H1 (cell line): ENCODE measurements around the gene CALR. TPM values are rescaled to one million over a fixed set of nuclear protein-coding genes. Genes with fewer than 3 reads are reported as not detected.

ENCODE experiments used
- CTCF ChIA-PET: fragments of 300-600 bp; sonication (Branson Sonifier 250); formaldehyde crosslinking; loops from one replicate; lab custom pipeline; 2021; ENCODE audit not compliant: partially characterized antibody; lab: Charles Lee
- POLR2A ChIA-PET: fragments of 300-600 bp; sonication (Branson Sonifier 250); formaldehyde crosslinking; loops from one replicate; lab custom pipeline; 2021; ENCODE audit warnings: inconsistent platforms; ENCODE audit not compliant: partially characterized antibody; lab: Charles Lee
- DNase-seq, 2 experiments: peaks; one replicate each; pipeline versions ENCODE4 v3.0.0 to v3.0.0-alpha.2; 2010 to 2022; ENCODE audit warnings: low spot score in 2 of 2, low read depth in 1 of 2, mixed read lengths in 1 of 2
- FAIRE-seq: peaks from 2 replicates; lab custom pipeline; 2011; peaks lifted over from hg19 to GRCh38; lab: Jason Lieb, UNC
- H2AFZ ChIP-seq: 2 replicates; pipeline ENCODE4 v1.8.1; 2012; ENCODE audit warnings: low read length, inconsistent platforms
- H2AK5ac ChIP-seq: 2 replicates; pipeline ENCODE4 v1.6.1; 2013; ENCODE audit warnings: low read depth, low read length
- H2BK120ac ChIP-seq: replicated peaks from 2 replicates; pipeline ENCODE3; 2013; ENCODE audit warnings: low read depth, low read length, inconsistent platforms
- H2BK12ac ChIP-seq: 2 replicates; pipeline ENCODE4 v1.6.1; 2013; ENCODE audit warnings: low read depth, low read length
- H2BK15ac ChIP-seq: 2 replicates; pipeline ENCODE4 v1.6.1; 2013; ENCODE audit warnings: low read length
- H2BK20ac ChIP-seq: 2 replicates; pipeline ENCODE4 v1.6.1; 2013; ENCODE audit warnings: low read length
- H2BK5ac ChIP-seq: 2 replicates; pipeline ENCODE4 v1.6.1; 2013; ENCODE audit warnings: low read depth, low read length
- H3K14ac ChIP-seq: 2 replicates; pipeline ENCODE4 v1.6.1; 2013; ENCODE audit warnings: inconsistent platforms; ENCODE audit not compliant: insufficient read length
- H3K18ac ChIP-seq: 2 replicates; pipeline ENCODE4 v1.6.1; 2013; ENCODE audit warnings: low read length; ENCODE audit errors: extremely low read depth
- H3K23ac ChIP-seq: 2 replicates; pipeline ENCODE4 v1.6.1; 2013; ENCODE audit warnings: inconsistent platforms; ENCODE audit not compliant: insufficient read length
- H3K23me2 ChIP-seq: 2 replicates; pipeline ENCODE4 v1.6.1; 2013; ENCODE audit warnings: low read depth, low read length
- H3K27ac ChIP-seq: 2 replicates; pipeline ENCODE4 v1.6.1; 2011; ENCODE audit warnings: low read depth, low read length, inconsistent platforms
- H3K27me3 ChIP-seq, 4 experiments: replicated peaks in 1 of 4; 1 replicate in 1 of 4; 2 replicates in 3 of 4; pipeline versions ENCODE4 v1.6.1 to v1.8.1; 2011 to 2013; ENCODE audit warnings: low read length in 3 of 4, mild to moderate bottlenecking in 3 of 4, inconsistent platforms in 2 of 4, mixed read lengths in 2 of 4, moderate library complexity in 1 of 4; ENCODE audit not compliant: control insufficient read depth in 3 of 4, insufficient read depth in 3 of 4; ENCODE audit errors: extremely low read depth in 1 of 4
- H3K36me3 ChIP-seq, 4 experiments: 2 replicates each; pipeline versions ENCODE4 v1.6.1 to v1.8.1; 2011 to 2013; ENCODE audit warnings: mild to moderate bottlenecking in 4 of 4, low read length in 3 of 4, moderate library complexity in 2 of 4, control low read depth in 1 of 4, inconsistent platforms in 1 of 4; ENCODE audit not compliant: insufficient read depth in 4 of 4, control insufficient read depth in 2 of 4
- H3K4ac ChIP-seq: replicated peaks from 2 replicates; pipeline ENCODE3; 2013; ENCODE audit warnings: low read length, low read depth, mixed read lengths, inconsistent platforms; ENCODE audit not compliant: insufficient read length
- H3K4me1 ChIP-seq, 4 experiments: replicated peaks in 1 of 4; 1 replicate in 1 of 4; 2 replicates in 3 of 4; pipeline versions ENCODE4 v1.6.1 to v1.8.1; 2011 to 2013; ENCODE audit warnings: low read length in 3 of 4, inconsistent platforms in 2 of 4, mixed read lengths in 1 of 4; ENCODE audit not compliant: insufficient read depth in 4 of 4, control insufficient read depth in 3 of 4
- H3K4me2 ChIP-seq, 2 experiments: 2 replicates each; pipeline versions ENCODE4 v1.6.1 to v1.8.1; 2011 to 2013; ENCODE audit warnings: low read depth in 2 of 2, low read length in 2 of 2, control low read depth in 1 of 2, inconsistent platforms in 1 of 2, mild to moderate bottlenecking in 1 of 2; ENCODE audit not compliant: insufficient read depth in 1 of 2
- H3K4me3 ChIP-seq, 4 experiments: fragments of 200-600, 300-600 bp in 1 of 4; sonication (generic), shearing (Covaris generic), sonication (Bioruptor Twin) in 1 of 4; 2 replicates each; pipeline versions ENCODE4 v1.5.1 to v1.8.1; 2011 to 2016; ENCODE audit warnings: low read length in 4 of 4, low read depth in 3 of 4, control low read depth in 2 of 4, inconsistent platforms in 2 of 4, mild to moderate bottlenecking in 2 of 4, mixed read lengths in 1 of 4, moderate library complexity in 1 of 4; ENCODE audit not compliant: insufficient read depth in 2 of 4; ENCODE audit errors: extremely low read depth in 1 of 4
- H3K56ac ChIP-seq: replicated peaks from 2 replicates; pipeline ENCODE3; 2013; ENCODE audit warnings: low read depth, mild to moderate bottlenecking, mixed read lengths, low read length, inconsistent platforms; ENCODE audit not compliant: insufficient read length
- H3K79me1 ChIP-seq: 2 replicates; pipeline ENCODE4 v1.6.1; 2013; ENCODE audit warnings: low read depth, low read length, control low read depth
- H3K79me2 ChIP-seq, 2 experiments: 2 replicates each; pipeline versions ENCODE4 v1.6.1 to v1.8.1; 2012 to 2013; ENCODE audit warnings: low read length in 2 of 2, mild to moderate bottlenecking in 2 of 2, inconsistent platforms in 1 of 2; ENCODE audit not compliant: insufficient read depth in 2 of 2, control insufficient read depth in 1 of 2
- H3K9ac ChIP-seq, 4 experiments: replicated peaks in 1 of 4; 1 replicate in 1 of 4; 2 replicates in 3 of 4; pipeline versions ENCODE4 v1.6.1 to v1.8.1; 2011 to 2013; ENCODE audit warnings: low read depth in 3 of 4, low read length in 3 of 4, control low read depth in 2 of 4, mild to moderate bottlenecking in 2 of 4, moderate library complexity in 2 of 4, inconsistent platforms in 1 of 4; ENCODE audit errors: extremely low read depth in 1 of 4
- H3K9me3 ChIP-seq, 2 experiments: 2 replicates each; pipeline versions ENCODE4 v1.6.1 to v1.8.1; 2012 to 2013; ENCODE audit warnings: mild to moderate bottlenecking in 2 of 2, moderate library complexity in 2 of 2, control low read depth in 1 of 2, inconsistent platforms in 1 of 2, low read depth in 1 of 2, low read length in 1 of 2, mixed read lengths in 1 of 2; ENCODE audit not compliant: insufficient read depth in 2 of 2
- H4K20me1 ChIP-seq, 2 experiments: replicated peaks in 1 of 2; 2 replicates each; pipeline versions ENCODE3 to v1.8.1; 2011 to 2013; ENCODE audit warnings: inconsistent platforms in 2 of 2, low read length in 2 of 2, mild to moderate bottlenecking in 1 of 2; ENCODE audit not compliant: insufficient read depth in 2 of 2, control insufficient read depth in 1 of 2
- H4K5ac ChIP-seq: 2 replicates; pipeline ENCODE4 v1.6.1; 2013; ENCODE audit warnings: low read length, low read depth, mixed read lengths, inconsistent platforms; ENCODE audit not compliant: insufficient read length
- H4K8ac ChIP-seq: 2 replicates; pipeline ENCODE4 v1.8.0; 2013; ENCODE audit warnings: mild to moderate bottlenecking, moderate library complexity, low read length, inconsistent platforms; ENCODE audit not compliant: insufficient read depth; ENCODE audit errors: extremely low read depth
- H4K91ac ChIP-seq: replicated peaks from 2 replicates; pipeline ENCODE3; 2013; ENCODE audit warnings: low read length, mixed read lengths, inconsistent platforms; ENCODE audit not compliant: insufficient read length
- WGBS, 2 experiments: shearing (Covaris generic) in 1 of 2; methylation state at CpG; one replicate each; pipeline versions ENCODE4 v1.1.6 to v1.1.7; 2013 to 2015; ENCODE audit warnings: low lambda C conversion rate in 2 of 2, mixed read lengths in 2 of 2, inconsistent platforms in 1 of 2, low coverage in 1 of 2, missing lambda C conversion rate in 1 of 2; ENCODE audit not compliant: insufficient replicate concordance in 2 of 2, insufficient coverage in 1 of 2, insufficient read length in 1 of 2; ENCODE audit errors: extremely low coverage in 1 of 2, missing lambda C conversion rate in 1 of 2; 5-methylcytosine and 5-hydroxymethylcytosine counted together
- polyA plus RNA-seq, 7 experiments: library from polyadenylated mRNA; depleted of rRNA in 3 of 7; stranded (reverse) in 5 of 7; unstranded in 2 of 7; fragments of >200 nt in 5 of 7; fragments of 200-250 nt in 2 of 7; gene quantifications; 1 replicate in 5 of 7; 2 replicates in 1 of 7; 4 replicates in 1 of 7; pipeline versions ENCODE4 v1.2.1 to v1.2.3, GENCODE V29; 2011 to 2013; ENCODE audit warnings: missing spikeins in 2 of 7, mixed read lengths in 2 of 7
- total RNA-seq: library from RNA; stranded (reverse); fragmentation: NEBNext Ultra II Directional; extraction: Animal tissue kit (Norgen Biotek cat#: 25700); gene quantifications from 2 replicates; pipeline ENCODE4 v1.2.1, GENCODE V29; 2021

The CALR gene
- total and polyA plus RNA-seq, 2 of the 8 experiments (the other 6 are each of a cell fraction or from before 2014, with no cell fraction given), result 591 to 1,155 TPM

DNA sequence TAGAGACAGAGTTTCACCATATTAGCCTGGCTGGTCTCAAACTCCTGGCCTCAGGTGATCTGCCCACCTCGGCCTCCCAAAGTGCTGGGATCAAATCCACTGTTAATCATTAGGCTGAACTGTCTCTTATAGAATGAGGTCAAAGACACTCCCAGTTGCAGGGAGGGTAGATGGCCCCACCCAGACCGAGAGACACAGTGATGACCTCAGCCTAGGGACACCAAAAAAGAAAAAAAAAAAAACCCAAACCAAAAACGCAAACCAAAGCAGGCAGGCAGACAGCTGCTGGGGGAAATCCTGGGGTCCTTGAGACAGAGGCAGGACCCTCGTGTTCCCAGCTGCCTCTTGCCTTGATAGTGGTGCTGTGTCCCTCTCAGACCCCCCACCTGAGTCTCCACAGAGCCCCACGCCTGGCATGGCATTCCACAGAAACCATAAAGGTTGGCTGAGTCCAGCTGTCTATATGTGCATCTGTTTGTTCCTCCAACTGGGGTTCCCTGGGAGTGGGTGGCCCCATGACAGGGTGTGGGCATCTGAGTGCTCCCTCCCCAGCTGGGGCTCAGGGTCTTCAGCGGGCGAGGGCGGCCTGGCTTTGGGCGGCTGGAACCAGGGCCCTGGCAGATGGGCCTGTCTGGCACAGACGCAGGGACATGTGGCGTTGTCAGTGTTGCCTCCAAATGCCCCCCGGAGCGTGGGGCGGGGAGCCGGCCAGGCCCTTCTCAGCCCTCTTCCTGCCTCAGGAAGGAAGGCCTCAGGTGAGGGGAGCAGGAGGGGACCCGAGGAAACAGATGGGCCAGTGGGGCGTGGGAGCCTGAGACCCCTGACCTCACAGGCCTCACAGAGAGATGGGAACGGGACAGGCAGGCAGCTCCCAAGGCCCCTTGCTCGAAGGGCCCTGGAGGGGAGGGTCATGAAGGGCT, 36.2 kb downstream of the CALR start:
- Histone ChIP-seq H4K91ac (no peak overlapping the region), H3K18ac (no peak overlapping the region), H3K79me2 (no peaks in the 10 kb centered on the region), H3K4me2 (no peak overlapping the region), H3K56ac (no peak overlapping the region), H3K4me3 (no peak overlapping the region), H3K23me2 (no peaks in the 10 kb centered on the region), H3K4ac (no peak overlapping the region), H3K27ac (no peak overlapping the region), H2AK5ac (no peak overlapping the region), H3K9ac (no peak overlapping the region), H2BK5ac (no peak overlapping the region), H2AFZ (no peak overlapping the region), H2BK20ac (no peak overlapping the region), H3K23ac (no peak overlapping the region), H4K5ac (no peak overlapping the region), H3K4me1 (peaks cover 0 to 2% (median 0%) of the 10 kb centered on the region in 4 experiments; a peak in 2 of 7 replicates), H4K20me1 (no peaks in the 10 kb centered on the region), H3K27me3 (no peaks in the 10 kb centered on the region), H2BK12ac (no peak overlapping the region), H3K14ac (no peak overlapping the region), H2BK15ac (no peak overlapping the region), H3K79me1 (no peaks in the 10 kb centered on the region), H4K8ac (peak overlapping the region; percentile 71; the same call in 1 of the 2 replicates), H3K9me3 (no peaks in the 10 kb centered on the region), H2BK120ac (no peak overlapping the region), H3K36me3 (no peaks in the 10 kb centered on the region)
- ChIA-PET CTCF (interaction anchor here (0.7 to 16.3 kb wide), 9 partner anchors 8 to 318 kb away, joined by 3 to 431 read pairs (median 47); partner anchors contain the start of genes DAND5 and LYL1), POLR2A (no interaction called here)
- DNase-seq, result no peak
- no peak for FAIRE-seq
- WGBS, 2 experiments, result 85% methylated on average over 19 of the region's 19 CpGs; no CpG with 5 or more reads in 1 of the 2 experiments
